ENCODE measurements around the gene SPATC1L. TPM values are rescaled to one million over a fixed set of nuclear protein-coding genes. Genes with fewer than 3 reads are reported as not detected.
"Not testable (repeated sequence)": the region's sequence is repeated elsewhere in the genome, so short reads cannot be mapped to it uniquely, and the experiment has no call there.

SPATC1L gene
- total RNA-seq, 1 donor from 2014 or later: 1.1 TPM

GRCh38 chr21:46226920-46227599 is 42.8 kb upstream of the SPATC1L start:
- FAIRE-seq (no peak), DNase-seq (ENCODE audit: low read depth) (peak; percentile 71)
- Histone ChIP-seq H3K27me3 (ENCODE audit: control insufficient read depth, insufficient read depth, low read length) (no peaks in the 10 kb centered on the region), H3K36me3 (ENCODE audit: control insufficient read depth, insufficient read depth, low read length) (peaks cover 9% of the 10 kb centered on the region), H3K4me3 (ENCODE audit: low read depth, low read length) (peak overlapping the region; percentile 94)
- TF ChIP-seq CTCF (IDR thresholded peaks at IDR 0.05; ENCODE audit: insufficient read depth, low read length, severe bottlenecking): no peak

- Histone ChIP-seq H3K36me3 (ENCODE audit: control insufficient read depth, insufficient read depth, low read length) (peaks cover 14% of the 10 kb centered on the region), H3K4me3 (ENCODE audit: low read depth, low read length) (no peak overlapping the region), H3K27me3 (ENCODE audit: control insufficient read depth, insufficient read depth, low read length) (no peaks in the 10 kb centered on the region)
- DNase-seq (ENCODE audit: low read depth) (no peak), FAIRE-seq (no peak)
- TF ChIP-seq CTCF (IDR thresholded peaks at IDR 0.05; ENCODE audit: insufficient read depth, low read length, severe bottlenecking): no peak
These were observed 41.9 kb upstream of the SPATC1L start for GRCh38 chr21:46226146-46226545.

- H3K27me3 ChIP-seq (ENCODE audit: control insufficient read depth, insufficient read depth, low read length); FAIRE-seq; DNase-seq (ENCODE audit: low read depth); H3K4me3 ChIP-seq (ENCODE audit: low read depth, low read length): not testable (repeated sequence)
- H3K36me3 ChIP-seq (ENCODE audit: control insufficient read depth, insufficient read depth, low read length): peaks cover 18% of the 10 kb centered on the region
These were observed 39.4 kb upstream of the SPATC1L start for GRCh38 chr21:46223661-46224060.

- Histone ChIP-seq H3K4me3 (ENCODE audit: low read depth, low read length) (no peak overlapping the region), H3K36me3 (ENCODE audit: control insufficient read depth, insufficient read depth, low read length) (peaks cover 18% of the 10 kb centered on the region), H3K27me3 (ENCODE audit: control insufficient read depth, insufficient read depth, low read length) (no peaks in the 10 kb centered on the region)
- no peak for TF ChIP-seq CTCF (IDR thresholded peaks at IDR 0.05; ENCODE audit: insufficient read depth, low read length, severe bottlenecking)
- DNase-seq (ENCODE audit: low read depth) (no peak), FAIRE-seq (no peak)
These were observed 39.0 kb upstream of the SPATC1L start for GRCh38 chr21:46223217-46223616.

GRCh38 chr21:46222436-46223116 is 38.3 kb upstream of the SPATC1L start:
- H3K27me3 ChIP-seq (ENCODE audit: control insufficient read depth, insufficient read depth, low read length): no peaks in the 10 kb centered on the region
- FAIRE-seq: no peak
- no peak for DNase-seq (ENCODE audit: low read depth)
- H3K36me3 ChIP-seq (ENCODE audit: control insufficient read depth, insufficient read depth, low read length): peaks cover 18% of the 10 kb centered on the region
- no peak for TF ChIP-seq CTCF (IDR thresholded peaks at IDR 0.05; ENCODE audit: insufficient read depth, low read length, severe bottlenecking)
- no peak overlapping the region for H3K4me3 ChIP-seq (ENCODE audit: low read depth, low read length)

- no peak for DNase-seq (ENCODE audit: low read depth)
- H3K27me3 ChIP-seq (ENCODE audit: control insufficient read depth, insufficient read depth, low read length): no peaks in the 10 kb centered on the region
- H3K36me3 ChIP-seq (ENCODE audit: control insufficient read depth, insufficient read depth, low read length): peaks cover 18% of the 10 kb centered on the region
- TF ChIP-seq CTCF (IDR thresholded peaks at IDR 0.05; ENCODE audit: insufficient read depth, low read length, severe bottlenecking): no peak
- no peak for FAIRE-seq
- no peak overlapping the region for H3K4me3 ChIP-seq (ENCODE audit: low read depth, low read length)
These were observed 37.6 kb upstream of the SPATC1L start for GRCh38 chr21:46221664-46222435.

All from bronchial epithelial cell (primary cell).